ENCODE data around the gene HEATR9. TPM values are rescaled to one million over a fixed set of nuclear protein-coding genes. Genes with fewer than 3 reads are reported as not detected.

HEATR9 gene
- polyA plus RNA-seq, 2 of the 4 experiments (the other 2 are of a cell fraction) = not detected

DNA sequence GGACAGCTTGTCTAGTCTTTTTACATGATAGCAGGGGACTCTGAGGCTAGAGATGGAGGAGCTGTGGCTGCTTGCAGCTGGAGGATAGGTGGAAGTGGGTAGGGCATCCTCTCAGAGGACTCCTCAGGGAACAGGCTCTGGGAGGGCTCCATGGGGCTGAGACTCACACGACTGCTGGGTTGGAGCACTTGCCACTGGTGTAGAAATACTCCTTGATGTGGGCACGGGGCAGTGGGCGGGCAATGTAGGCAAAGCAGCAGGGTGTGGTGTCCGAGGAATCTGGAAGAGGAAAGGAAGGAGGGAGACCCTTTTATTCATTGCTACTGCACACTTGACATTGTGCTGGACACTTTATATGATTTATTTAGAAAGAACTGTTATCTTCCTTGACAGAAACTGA lies 9.7 kb upstream of the HEATR9 start:
- FAIRE-seq (no peak), ATAC-seq (no peak), DNase-seq (ENCODE audit: low read depth in 1 of 2, low spot score in 1 of 2) (no peak)
- Histone ChIP-seq H3K4me2 (no peak overlapping the region), H3K4me3 (no peak overlapping the region), H3K9me3 (no peaks in the 10 kb centered on the region), H3K4me1 (no peaks in the 10 kb centered on the region), H3K27ac (no peak overlapping the region)
- ChIA-PET POLR2A (no interaction called here), CTCF (interaction anchor here (0.9 to 1.0 kb wide), 2 partner anchors 9 to 14 kb away, joined by 5 read pairs; partner anchors contain the start of gene HEATR9)
- WGBS (ENCODE audit: missing lambda C conversion rate) = 75% methylated on average over 4 of the region's 4 CpGs
- TF ChIP-seq JUN (IDR thresholded peaks at IDR 0.05) = no peak
- TF ChIP-seq TFCP2L1 (CRISPR knock-in tag; IDR thresholded peaks at IDR 0.05) = no peak
- TF ChIP-seq SREBF2 (IDR thresholded peaks at IDR 0.05) = no peak
- TF ChIP-seq RAD21 (conservative IDR thresholded peaks at IDR 0.05 in 1 of 2, IDR thresholded peaks at IDR 0.05 in 1 of 2) = no peak
- TF ChIP-seq FOXS1 (CRISPR knock-in tag; IDR thresholded peaks at IDR 0.05) = no peak
- TF ChIP-seq MAFK (IDR thresholded peaks at IDR 0.05; ENCODE audit: partially characterized antibody) = no peak
- TF ChIP-seq, protein P1, sequence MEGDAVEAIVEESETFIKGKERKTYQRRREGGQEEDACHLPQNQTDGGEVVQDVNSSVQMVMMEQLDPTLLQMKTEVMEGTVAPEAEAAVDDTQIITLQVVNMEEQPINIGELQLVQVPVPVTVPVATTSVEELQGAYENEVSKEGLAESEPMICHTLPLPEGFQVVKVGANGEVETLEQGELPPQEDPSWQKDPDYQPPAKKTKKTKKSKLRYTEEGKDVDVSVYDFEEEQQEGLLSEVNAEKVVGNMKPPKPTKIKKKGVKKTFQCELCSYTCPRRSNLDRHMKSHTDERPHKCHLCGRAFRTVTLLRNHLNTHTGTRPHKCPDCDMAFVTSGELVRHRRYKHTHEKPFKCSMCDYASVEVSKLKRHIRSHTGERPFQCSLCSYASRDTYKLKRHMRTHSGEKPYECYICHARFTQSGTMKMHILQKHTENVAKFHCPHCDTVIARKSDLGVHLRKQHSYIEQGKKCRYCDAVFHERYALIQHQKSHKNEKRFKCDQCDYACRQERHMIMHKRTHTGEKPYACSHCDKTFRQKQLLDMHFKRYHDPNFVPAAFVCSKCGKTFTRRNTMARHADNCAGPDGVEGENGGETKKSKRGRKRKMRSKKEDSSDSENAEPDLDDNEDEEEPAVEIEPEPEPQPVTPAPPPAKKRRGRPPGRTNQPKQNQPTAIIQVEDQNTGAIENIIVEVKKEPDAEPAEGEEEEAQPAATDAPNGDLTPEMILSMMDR (IDR thresholded peaks at IDR 0.05) = no peak
- no peak for TF ChIP-seq CHD2 (IDR thresholded peaks at IDR 0.05; ENCODE audit: low read length, partially characterized antibody)
- TF ChIP-seq HOXB13 (CRISPR knock-in tag; IDR thresholded peaks at IDR 0.05; ENCODE audit: low read depth) = no peak

GRCh38 chr17:35877345-35878029 lies 8.8 kb upstream of the HEATR9 start:
- Histone ChIP-seq H3K9me3 (no peaks in the 10 kb centered on the region), H3K4me2 (no peak overlapping the region), H3K27ac (no peak overlapping the region), H3K4me3 (no peak overlapping the region), H3K4me1 (no peaks in the 10 kb centered on the region)
- ChIA-PET POLR2A (no interaction called here), CTCF (interaction anchor here (0.6 to 1.0 kb wide), 3 partner anchors 9 to 26 kb away, joined by 3 to 5 read pairs (median 3); partner anchors contain the start of gene HEATR9)
- no peak for DNase-seq (ENCODE audit: low read depth in 1 of 2, low spot score in 1 of 2)
- no peak for ATAC-seq
- TF ChIP-seq RCOR1 (IDR thresholded peaks at IDR 0.05; ENCODE audit: low read depth, low read length) (no peak), HEYL (CRISPR knock-in tag; IDR thresholded peaks at IDR 0.05) (no peak), HOXA7 (CRISPR knock-in tag; IDR thresholded peaks at IDR 0.05) (no peak), PBX3 (IDR thresholded peaks at IDR 0.05) (no peak), CHD2 (IDR thresholded peaks at IDR 0.05; ENCODE audit: low read length, partially characterized antibody) (no peak), HOXB5 (CRISPR knock-in tag; IDR thresholded peaks at IDR 0.05) (no peak), EHMT2 (IDR thresholded peaks at IDR 0.05; ENCODE audit: low read depth) (no peak), ZC3H11A (IDR thresholded peaks at IDR 0.05) (no peak), NFE2L2 (conservative IDR thresholded peaks at IDR 0.05; ENCODE audit: low read length) (no peak), ZFP36 (IDR thresholded peaks at IDR 0.05; ENCODE audit: borderline replicate concordance, partially characterized antibody) (no peak), FOSB (CRISPR knock-in tag; IDR thresholded peaks at IDR 0.05) (no peak), MAX (IDR thresholded peaks at IDR 0.05) (no peak), CBX2 (IDR thresholded peaks at IDR 0.05; ENCODE audit: borderline replicate concordance, low read depth) (no peak), SMC3 (IDR thresholded peaks at IDR 0.05) (no peak), MYC (IDR thresholded peaks at IDR 0.05; ENCODE audit: borderline replicate concordance, low read length) (no peak), KDM1A (IDR thresholded peaks at IDR 0.05; ENCODE audit: low read depth) (no peak), CHD4 (IDR thresholded peaks at IDR 0.05; ENCODE audit: borderline replicate concordance) (no peak)
- TF ChIP-seq, protein P2, sequence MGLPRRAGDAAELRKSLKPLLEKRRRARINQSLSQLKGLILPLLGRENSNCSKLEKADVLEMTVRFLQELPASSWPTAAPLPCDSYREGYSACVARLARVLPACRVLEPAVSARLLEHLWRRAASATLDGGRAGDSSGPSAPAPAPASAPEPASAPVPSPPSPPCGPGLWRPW (IDR thresholded peaks at IDR 0.05) = no peak
- TF ChIP-seq, protein P3, sequence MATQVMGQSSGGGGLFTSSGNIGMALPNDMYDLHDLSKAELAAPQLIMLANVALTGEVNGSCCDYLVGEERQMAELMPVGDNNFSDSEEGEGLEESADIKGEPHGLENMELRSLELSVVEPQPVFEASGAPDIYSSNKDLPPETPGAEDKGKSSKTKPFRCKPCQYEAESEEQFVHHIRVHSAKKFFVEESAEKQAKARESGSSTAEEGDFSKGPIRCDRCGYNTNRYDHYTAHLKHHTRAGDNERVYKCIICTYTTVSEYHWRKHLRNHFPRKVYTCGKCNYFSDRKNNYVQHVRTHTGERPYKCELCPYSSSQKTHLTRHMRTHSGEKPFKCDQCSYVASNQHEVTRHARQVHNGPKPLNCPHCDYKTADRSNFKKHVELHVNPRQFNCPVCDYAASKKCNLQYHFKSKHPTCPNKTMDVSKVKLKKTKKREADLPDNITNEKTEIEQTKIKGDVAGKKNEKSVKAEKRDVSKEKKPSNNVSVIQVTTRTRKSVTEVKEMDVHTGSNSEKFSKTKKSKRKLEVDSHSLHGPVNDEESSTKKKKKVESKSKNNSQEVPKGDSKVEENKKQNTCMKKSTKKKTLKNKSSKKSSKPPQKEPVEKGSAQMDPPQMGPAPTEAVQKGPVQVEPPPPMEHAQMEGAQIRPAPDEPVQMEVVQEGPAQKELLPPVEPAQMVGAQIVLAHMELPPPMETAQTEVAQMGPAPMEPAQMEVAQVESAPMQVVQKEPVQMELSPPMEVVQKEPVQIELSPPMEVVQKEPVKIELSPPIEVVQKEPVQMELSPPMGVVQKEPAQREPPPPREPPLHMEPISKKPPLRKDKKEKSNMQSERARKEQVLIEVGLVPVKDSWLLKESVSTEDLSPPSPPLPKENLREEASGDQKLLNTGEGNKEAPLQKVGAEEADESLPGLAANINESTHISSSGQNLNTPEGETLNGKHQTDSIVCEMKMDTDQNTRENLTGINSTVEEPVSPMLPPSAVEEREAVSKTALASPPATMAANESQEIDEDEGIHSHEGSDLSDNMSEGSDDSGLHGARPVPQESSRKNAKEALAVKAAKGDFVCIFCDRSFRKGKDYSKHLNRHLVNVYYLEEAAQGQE (IDR thresholded peaks at IDR 0.05) = no peak
- no peak for FAIRE-seq
